MM.1S (cell line): ENCODE measurements around the gene THADA.
A peak's percentile ranks its signal among the peaks of the same experiment; 100 is the strongest.

Source experiments
- DNase-seq: peaks from one replicate; pipeline ENCODE4 v3.0.0-alpha.2; 2015
- H2AFZ ChIP-seq: fragments of 300-600 bp; sonication (generic); 2 replicates; pipeline ENCODE4 v1.6.0; 2016; ENCODE audit warnings: antibody characterized with exemption, low read length
- H3F3A ChIP-seq: fragments of 300-600 bp; sonication (generic); 2 replicates; pipeline ENCODE4 v1.6.1; 2016; ENCODE audit warnings: mild to moderate bottlenecking, antibody characterized with exemption, low read length, moderate library complexity, mixed read lengths; ENCODE audit not compliant: insufficient read depth
- H3K27ac ChIP-seq: fragments of 300-600 bp; sonication (generic); 2 replicates; pipeline ENCODE4 v1.5.1; 2016; ENCODE audit warnings: mild to moderate bottlenecking, low read length
- H3K27me3 ChIP-seq: fragments of 300-600 bp; sonication (generic); replicated peaks from 2 replicates; pipeline ENCODE4 v1.6.0; 2016; ENCODE audit warnings: low read length; ENCODE audit not compliant: insufficient read depth
- H3K36me3 ChIP-seq: fragments of 300-600 bp; sonication (generic); replicated peaks from 2 replicates; pipeline ENCODE4 v1.6.1; 2016; ENCODE audit warnings: mild to moderate bottlenecking, low read length, mixed read lengths; ENCODE audit not compliant: insufficient read depth
- H3K4me1 ChIP-seq: fragments of 300-600 bp; sonication (generic); 2 replicates; pipeline ENCODE4 v1.6.1; 2016; ENCODE audit warnings: low read length, mixed read lengths
- H3K4me2 ChIP-seq: fragments of 300-600 bp; sonication (generic); 2 replicates; pipeline ENCODE4 v1.6.0; 2016; ENCODE audit warnings: low read depth, low read length
- H3K4me3 ChIP-seq: fragments of 300-600 bp; sonication (generic); 2 replicates; pipeline ENCODE4 v1.5.1; 2016; ENCODE audit warnings: low read length, mixed read lengths
- H3K79me2 ChIP-seq: fragments of 300-600 bp; sonication (generic); 2 replicates; pipeline ENCODE4 v1.6.1; 2016; ENCODE audit warnings: mixed run types, low read length, mixed read lengths
- H3K9ac ChIP-seq: fragments of 300-600 bp; sonication (generic); 2 replicates; pipeline ENCODE4 v1.6.1; 2016; ENCODE audit warnings: low read length, mixed read lengths
- H3K9me2 ChIP-seq: fragments of 300-600 bp; sonication (generic); replicated peaks from 2 replicates; pipeline ENCODE4 v1.6.1; 2016; ENCODE audit warnings: mild to moderate bottlenecking, low read length, mixed read lengths; ENCODE audit not compliant: insufficient read depth
- H3K9me3 ChIP-seq: fragments of 300-600 bp; sonication (generic); replicated peaks from 2 replicates; pipeline ENCODE4 v1.6.1; 2016; ENCODE audit warnings: mild to moderate bottlenecking, low read length, mixed read lengths; ENCODE audit not compliant: insufficient read depth
- H4K20me1 ChIP-seq: fragments of 300-600 bp; sonication (generic); 2 replicates; pipeline ENCODE4 v1.6.1; 2016; ENCODE audit warnings: mild to moderate bottlenecking, low read length, moderate library complexity, mixed read lengths; ENCODE audit not compliant: insufficient read depth
- EZH2 ChIP-seq: fragments of 300-600 bp; sonication (generic); optimal IDR thresholded peaks from 2 replicates; pipeline ENCODE3; 2017; ENCODE audit warnings: low read depth, mild to moderate bottlenecking, antibody characterized with exemption, low read length, mixed read lengths
- EZH2phosphoT487 ChIP-seq: fragments of 300-600 bp; sonication (generic); IDR thresholded peaks from 2 replicates; pipeline ENCODE4 v1.6.1; 2018; ENCODE audit warnings: antibody characterized with exemption, low read length
- TF ChIP-seq, protein P1 (sequence below): fragments of 300-600 bp; sonication (generic); IDR thresholded peaks from 2 replicates; pipeline ENCODE4 v1.5.1; 2016; ENCODE audit warnings: antibody characterized with exemption, low read length, mixed read lengths

The THADA gene

DNA sequence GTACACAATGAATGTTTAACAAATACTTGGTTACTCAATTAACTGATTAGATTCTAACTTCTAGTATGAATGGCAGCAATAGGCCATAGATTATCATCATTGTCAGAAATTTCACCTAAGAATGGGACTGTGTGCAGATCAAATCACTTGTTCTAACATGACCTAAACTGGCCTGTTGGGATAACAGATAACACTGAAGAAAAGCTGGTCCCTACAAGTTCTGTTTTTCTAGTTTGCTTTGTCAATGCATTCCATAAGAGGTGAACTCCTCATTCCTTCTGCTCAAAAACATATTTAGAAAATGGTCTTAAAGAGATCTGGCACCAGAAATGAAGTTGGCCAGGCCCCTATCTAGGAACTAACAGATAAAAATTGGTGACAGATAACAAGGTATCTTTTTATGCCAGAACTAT lies 175.4 kb downstream of the THADA start:
- Histone ChIP-seq H3K4me2 (no peak overlapping the region), H3K36me3 (no peaks in the 10 kb centered on the region), H3K9me3 (no peaks in the 10 kb centered on the region), H3K27ac (peak overlapping the region; percentile 45; the same call in 1 of the 2 replicates), H3K4me1 (peaks cover 54% of the 10 kb centered on the region), H2AFZ (no peak overlapping the region), H4K20me1 (no peaks in the 10 kb centered on the region), H3K9me2 (no peaks in the 10 kb centered on the region), H3K79me2 (peaks cover 4% of the 10 kb centered on the region; the same call in 1 of the 2 replicates), H3K9ac (no peak overlapping the region), H3K27me3 (no peaks in the 10 kb centered on the region), H3K4me3 (no peak overlapping the region), H3F3A (peaks cover 40% of the 10 kb centered on the region)
- DNase-seq, result no peak
- TF ChIP-seq EZH2phosphoT487, result no peak
- TF ChIP-seq EZH2, result no peak
- TF ChIP-seq, protein P1, sequence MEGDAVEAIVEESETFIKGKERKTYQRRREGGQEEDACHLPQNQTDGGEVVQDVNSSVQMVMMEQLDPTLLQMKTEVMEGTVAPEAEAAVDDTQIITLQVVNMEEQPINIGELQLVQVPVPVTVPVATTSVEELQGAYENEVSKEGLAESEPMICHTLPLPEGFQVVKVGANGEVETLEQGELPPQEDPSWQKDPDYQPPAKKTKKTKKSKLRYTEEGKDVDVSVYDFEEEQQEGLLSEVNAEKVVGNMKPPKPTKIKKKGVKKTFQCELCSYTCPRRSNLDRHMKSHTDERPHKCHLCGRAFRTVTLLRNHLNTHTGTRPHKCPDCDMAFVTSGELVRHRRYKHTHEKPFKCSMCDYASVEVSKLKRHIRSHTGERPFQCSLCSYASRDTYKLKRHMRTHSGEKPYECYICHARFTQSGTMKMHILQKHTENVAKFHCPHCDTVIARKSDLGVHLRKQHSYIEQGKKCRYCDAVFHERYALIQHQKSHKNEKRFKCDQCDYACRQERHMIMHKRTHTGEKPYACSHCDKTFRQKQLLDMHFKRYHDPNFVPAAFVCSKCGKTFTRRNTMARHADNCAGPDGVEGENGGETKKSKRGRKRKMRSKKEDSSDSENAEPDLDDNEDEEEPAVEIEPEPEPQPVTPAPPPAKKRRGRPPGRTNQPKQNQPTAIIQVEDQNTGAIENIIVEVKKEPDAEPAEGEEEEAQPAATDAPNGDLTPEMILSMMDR, result no peak

DNA sequence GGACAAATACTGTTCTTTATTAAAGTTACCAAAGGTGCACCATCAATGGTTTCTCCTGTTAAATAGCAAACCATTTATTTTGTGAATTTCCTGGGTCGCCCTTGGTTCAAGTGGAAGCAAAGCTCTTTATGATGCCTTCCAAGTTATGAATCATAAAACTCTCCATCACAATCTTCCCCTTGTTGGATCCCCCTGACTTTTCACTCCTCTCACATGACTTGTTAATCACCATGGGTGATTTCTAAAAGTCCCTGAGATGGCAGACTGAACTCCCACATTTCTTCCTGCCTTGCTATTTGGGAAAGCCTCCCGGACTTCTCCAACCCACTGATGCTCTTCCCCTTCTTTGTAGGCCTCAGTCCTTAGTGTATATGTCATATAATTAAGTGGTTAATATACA lies 176.0 kb downstream of the THADA start:
- H2AFZ ChIP-seq, result no peak overlapping the region
- TF ChIP-seq, protein P1, result no peak
- TF ChIP-seq EZH2phosphoT487 (no peak), EZH2 (no peak)
- H3K9me2 ChIP-seq, result no peaks in the 10 kb centered on the region
- H3K4me2 ChIP-seq, result no peak overlapping the region
- DNase-seq, result no peak
- no peak overlapping the region for H3K27ac ChIP-seq
- H3K4me3 ChIP-seq, result no peak overlapping the region
- peaks cover 2% of the 10 kb centered on the region; the same call in 1 of the 2 replicates for H3K79me2 ChIP-seq
- peaks cover 49% of the 10 kb centered on the region for H3K4me1 ChIP-seq
- H3K36me3 ChIP-seq, result no peaks in the 10 kb centered on the region
- H4K20me1 ChIP-seq, result no peaks in the 10 kb centered on the region
- H3K9ac ChIP-seq, result no peak overlapping the region
- no peaks in the 10 kb centered on the region for H3K27me3 ChIP-seq
- H3K9me3 ChIP-seq, result no peaks in the 10 kb centered on the region
- H3F3A ChIP-seq, result peaks cover 34% of the 10 kb centered on the region

DNA sequence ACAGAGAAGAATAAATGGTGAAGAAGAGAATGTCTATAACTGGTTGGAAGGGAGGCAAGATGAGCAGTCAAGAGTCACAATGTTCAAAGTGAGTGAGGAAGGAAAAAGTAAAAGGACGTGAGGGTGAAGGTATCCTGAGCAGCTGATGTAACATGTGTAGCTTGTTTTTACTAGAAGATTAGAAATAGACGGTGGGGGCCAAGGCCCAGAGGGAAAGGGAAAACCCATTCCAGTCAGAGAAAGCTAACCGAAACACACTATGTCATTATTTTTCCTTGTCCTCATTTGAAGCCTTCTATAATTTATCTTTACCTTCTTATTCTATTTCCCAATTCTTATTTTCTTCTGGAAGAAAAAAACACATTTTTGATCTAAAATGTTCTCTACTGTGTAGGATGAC lies 176.6 kb downstream of the THADA start:
- H3K4me2 ChIP-seq, result no peak overlapping the region
- TF ChIP-seq EZH2phosphoT487 (no peak), EZH2 (no peak)
- TF ChIP-seq, protein P1, result no peak
- H3K4me1 ChIP-seq, result peaks cover 43% of the 10 kb centered on the region

More for the DNA sequence above, 176.6 kb downstream of the THADA start:
- Histone ChIP-seq H3K36me3 (no peaks in the 10 kb centered on the region), H3K27me3 (no peaks in the 10 kb centered on the region), H3K27ac (no peak overlapping the region), H3K4me3 (no peak overlapping the region), H3K9me3 (no peaks in the 10 kb centered on the region), H3F3A (peaks cover 28% of the 10 kb centered on the region), H3K9me2 (no peaks in the 10 kb centered on the region), H4K20me1 (no peaks in the 10 kb centered on the region), H3K79me2 (no peaks in the 10 kb centered on the region), H3K9ac (no peak overlapping the region), H2AFZ (no peak overlapping the region)
- no peak for DNase-seq
